Measurements from ENCODE around the gene ZBTB20. TPM values are rescaled to one million over a fixed set of nuclear protein-coding genes. Genes with fewer than 3 reads are reported as not detected.

The ZBTB20 gene
- total RNA-seq, 1 donor, result 32.9 TPM

- TF ChIP-seq CTCF (IDR thresholded peaks at IDR 0.05; ENCODE audit: extremely low read depth, low read depth, low read length), result no peak
- H3K27me3 ChIP-seq (ENCODE audit: insufficient read depth, low read length), result no peaks in the 10 kb centered on the region
- no peak overlapping the region for H3K4me3 ChIP-seq (ENCODE audit: insufficient read depth, low read length)
- no peak overlapping the region for H2AFZ ChIP-seq (ENCODE audit: low read length)
- H3K36me3 ChIP-seq (ENCODE audit: insufficient read depth, low read length), result no peaks in the 10 kb centered on the region
- no peak for DNase-seq (ENCODE audit: insufficient read length, low spot score, missing footprints)
- H3K79me2 ChIP-seq (ENCODE audit: insufficient read depth, low read length), result no peaks in the 10 kb centered on the region
- H3K9me3 ChIP-seq (ENCODE audit: low read depth, low read length), result no peaks in the 10 kb centered on the region
- H3K27ac ChIP-seq (ENCODE audit: low read depth, low read length), result no peak overlapping the region
- no peak overlapping the region for H3K4me2 ChIP-seq (ENCODE audit: insufficient read depth, low read length)
- H4K20me1 ChIP-seq (ENCODE audit: insufficient read depth, low read length), result no peaks in the 10 kb centered on the region
- H3K4me1 ChIP-seq (ENCODE audit: insufficient read depth, low read length), result peaks cover 18% of the 10 kb centered on the region
These were observed 740.8 kb downstream of the ZBTB20 start for GRCh38 chr3:114406286-114406685.

GRCh38 chr3:114405202-114405990 lies 741.7 kb downstream of the ZBTB20 start:
- H3K4me1 ChIP-seq (ENCODE audit: insufficient read depth, low read length), result peaks cover 18% of the 10 kb centered on the region

GRCh38 chr3:114404590-114404989 lies 742.5 kb downstream of the ZBTB20 start:
- no peak overlapping the region for H3K4me3 ChIP-seq (ENCODE audit: insufficient read depth, low read length)
- no peak for DNase-seq (ENCODE audit: insufficient read length, low spot score, missing footprints)
- H3K27me3 ChIP-seq (ENCODE audit: insufficient read depth, low read length), result no peaks in the 10 kb centered on the region
- H3K79me2 ChIP-seq (ENCODE audit: insufficient read depth, low read length), result no peaks in the 10 kb centered on the region
- no peaks in the 10 kb centered on the region for H4K20me1 ChIP-seq (ENCODE audit: insufficient read depth, low read length)
- TF ChIP-seq CTCF (IDR thresholded peaks at IDR 0.05; ENCODE audit: extremely low read depth, low read depth, low read length), result no peak
- no peaks in the 10 kb centered on the region for H3K36me3 ChIP-seq (ENCODE audit: insufficient read depth, low read length)
- H3K4me2 ChIP-seq (ENCODE audit: insufficient read depth, low read length), result no peak overlapping the region
- no peaks in the 10 kb centered on the region for H3K9me3 ChIP-seq (ENCODE audit: low read depth, low read length)
- H2AFZ ChIP-seq (ENCODE audit: low read length), result no peak overlapping the region
- H3K4me1 ChIP-seq (ENCODE audit: insufficient read depth, low read length), result peaks cover 18% of the 10 kb centered on the region
- no peak overlapping the region for H3K27ac ChIP-seq (ENCODE audit: low read depth, low read length)

More at GRCh38 chr3:114405202-114405990, 741.7 kb downstream of the ZBTB20 start:
- Histone ChIP-seq H3K9me3 (ENCODE audit: low read depth, low read length) (no peaks in the 10 kb centered on the region), H3K36me3 (ENCODE audit: insufficient read depth, low read length) (no peaks in the 10 kb centered on the region), H2AFZ (ENCODE audit: low read length) (no peak overlapping the region), H3K79me2 (ENCODE audit: insufficient read depth, low read length) (no peaks in the 10 kb centered on the region), H3K4me3 (ENCODE audit: insufficient read depth, low read length) (no peak overlapping the region), H3K27ac (ENCODE audit: low read depth, low read length) (no peak overlapping the region), H3K27me3 (ENCODE audit: insufficient read depth, low read length) (no peaks in the 10 kb centered on the region), H4K20me1 (ENCODE audit: insufficient read depth, low read length) (no peaks in the 10 kb centered on the region), H3K4me2 (ENCODE audit: insufficient read depth, low read length) (no peak overlapping the region)
- DNase-seq (ENCODE audit: insufficient read length, low spot score, missing footprints), result no peak
- no peak for TF ChIP-seq CTCF (IDR thresholded peaks at IDR 0.05; ENCODE audit: extremely low read depth, low read depth, low read length)

- H3K36me3 ChIP-seq (ENCODE audit: insufficient read depth, low read length), result no peaks in the 10 kb centered on the region
- no peaks in the 10 kb centered on the region for H3K9me3 ChIP-seq (ENCODE audit: low read depth, low read length)
- H3K4me2 ChIP-seq (ENCODE audit: insufficient read depth, low read length), result no peak overlapping the region
- H3K4me3 ChIP-seq (ENCODE audit: insufficient read depth, low read length), result no peak overlapping the region
- H4K20me1 ChIP-seq (ENCODE audit: insufficient read depth, low read length), result no peaks in the 10 kb centered on the region
- H3K27me3 ChIP-seq (ENCODE audit: insufficient read depth, low read length), result no peaks in the 10 kb centered on the region
- no peak overlapping the region for H2AFZ ChIP-seq (ENCODE audit: low read length)
- DNase-seq (ENCODE audit: insufficient read length, low spot score, missing footprints), result no peak
- H3K27ac ChIP-seq (ENCODE audit: low read depth, low read length), result no peak overlapping the region
- TF ChIP-seq CTCF (IDR thresholded peaks at IDR 0.05; ENCODE audit: extremely low read depth, low read depth, low read length), result no peak
- H3K4me1 ChIP-seq (ENCODE audit: insufficient read depth, low read length), result peaks cover 18% of the 10 kb centered on the region
- no peaks in the 10 kb centered on the region for H3K79me2 ChIP-seq (ENCODE audit: insufficient read depth, low read length)
These were observed 744.2 kb downstream of the ZBTB20 start for GRCh38 chr3:114402838-114403237.
